ENCODE results near the gene FAH. TPM values are rescaled to one million over a fixed set of nuclear protein-coding genes. Genes with fewer than 3 reads are reported as not detected.
A peak's percentile ranks its signal among the peaks of the same experiment; 100 is the strongest.

The FAH gene
- total RNA-seq, 1 donor = 27.2 TPM

DNA sequence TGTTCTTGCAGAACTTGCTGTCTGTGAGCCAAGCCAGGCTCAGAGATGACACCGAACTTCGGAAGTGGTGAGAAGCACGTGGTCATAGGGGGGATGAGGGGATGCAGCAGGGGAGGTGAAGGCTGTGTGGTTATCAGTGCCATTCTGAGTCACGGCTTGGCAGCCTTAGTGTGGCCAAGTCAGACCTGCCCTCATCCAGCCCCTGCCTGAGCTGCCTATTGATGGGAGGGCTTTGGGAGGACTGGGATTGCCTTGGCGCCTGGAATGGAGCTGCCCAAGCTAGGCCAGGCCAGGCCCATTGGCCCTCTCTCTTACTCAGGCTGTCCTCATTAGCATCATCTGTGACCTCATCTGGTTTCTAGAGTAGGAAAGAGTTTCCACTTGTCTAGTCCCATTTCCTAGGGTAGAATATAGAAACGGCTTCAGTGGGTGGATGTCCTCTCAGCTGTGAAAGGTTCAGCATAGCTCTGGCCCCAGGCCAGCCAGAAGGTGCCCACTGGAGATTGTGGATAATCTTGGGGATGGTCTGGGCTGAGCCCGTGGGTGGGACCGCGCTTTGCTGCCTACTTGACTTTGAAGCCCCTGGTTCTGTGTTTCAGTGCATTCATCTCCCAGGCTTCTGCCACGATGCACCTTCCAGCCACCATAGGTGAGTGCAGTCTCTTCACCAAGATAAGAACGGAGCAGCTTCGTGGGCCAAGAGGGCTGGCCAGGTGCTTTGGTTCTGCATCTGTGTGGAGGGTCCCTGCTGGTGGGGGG, 7.2 kb downstream of the FAH start:
- TF ChIP-seq, protein P1, sequence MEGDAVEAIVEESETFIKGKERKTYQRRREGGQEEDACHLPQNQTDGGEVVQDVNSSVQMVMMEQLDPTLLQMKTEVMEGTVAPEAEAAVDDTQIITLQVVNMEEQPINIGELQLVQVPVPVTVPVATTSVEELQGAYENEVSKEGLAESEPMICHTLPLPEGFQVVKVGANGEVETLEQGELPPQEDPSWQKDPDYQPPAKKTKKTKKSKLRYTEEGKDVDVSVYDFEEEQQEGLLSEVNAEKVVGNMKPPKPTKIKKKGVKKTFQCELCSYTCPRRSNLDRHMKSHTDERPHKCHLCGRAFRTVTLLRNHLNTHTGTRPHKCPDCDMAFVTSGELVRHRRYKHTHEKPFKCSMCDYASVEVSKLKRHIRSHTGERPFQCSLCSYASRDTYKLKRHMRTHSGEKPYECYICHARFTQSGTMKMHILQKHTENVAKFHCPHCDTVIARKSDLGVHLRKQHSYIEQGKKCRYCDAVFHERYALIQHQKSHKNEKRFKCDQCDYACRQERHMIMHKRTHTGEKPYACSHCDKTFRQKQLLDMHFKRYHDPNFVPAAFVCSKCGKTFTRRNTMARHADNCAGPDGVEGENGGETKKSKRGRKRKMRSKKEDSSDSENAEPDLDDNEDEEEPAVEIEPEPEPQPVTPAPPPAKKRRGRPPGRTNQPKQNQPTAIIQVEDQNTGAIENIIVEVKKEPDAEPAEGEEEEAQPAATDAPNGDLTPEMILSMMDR (IDR thresholded peaks at IDR 0.05; ENCODE audit: insufficient read depth, low read depth, low read length) = no peak
- peak; percentile 37 for DNase-seq (ENCODE audit: low read depth)
- H3K4me3 ChIP-seq (ENCODE audit: low read depth, low read length) = no peak overlapping the region

DNA sequence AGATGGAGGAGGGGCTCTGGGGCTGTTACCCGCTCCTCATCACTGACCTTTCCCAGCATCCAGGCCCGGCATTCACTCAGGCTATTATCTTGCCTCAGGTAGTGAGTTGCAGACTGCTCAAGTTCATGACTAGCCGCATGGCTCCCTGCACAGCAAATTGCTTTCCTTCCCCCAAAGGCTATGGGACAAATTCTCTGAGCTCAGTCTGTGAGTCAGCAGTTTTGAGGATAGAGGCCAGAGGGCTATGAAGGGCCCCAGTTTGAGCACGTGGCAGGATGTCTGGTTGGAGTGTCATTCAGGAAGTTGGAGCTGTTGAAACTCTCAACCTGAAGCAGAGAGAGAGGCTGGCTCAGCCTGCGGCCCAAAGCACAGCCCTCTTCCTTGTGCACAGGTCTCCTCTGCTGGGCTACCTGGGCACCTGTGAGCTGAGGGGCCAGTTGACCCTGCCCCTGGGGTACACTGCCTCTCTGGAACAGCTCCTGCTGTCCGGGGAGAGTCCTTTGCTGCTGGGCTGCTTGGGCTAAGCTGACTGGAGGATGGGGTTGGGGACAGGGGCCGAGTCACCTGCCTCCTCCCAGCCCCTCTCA, 7.9 kb downstream of the FAH start:
- H3K4me3 ChIP-seq (ENCODE audit: low read depth, low read length) = no peak overlapping the region
- peak; percentile 95 for DNase-seq (ENCODE audit: low read depth)
- TF ChIP-seq, protein P1 (IDR thresholded peaks at IDR 0.05; ENCODE audit: insufficient read depth, low read depth, low read length) = no peak

DNA sequence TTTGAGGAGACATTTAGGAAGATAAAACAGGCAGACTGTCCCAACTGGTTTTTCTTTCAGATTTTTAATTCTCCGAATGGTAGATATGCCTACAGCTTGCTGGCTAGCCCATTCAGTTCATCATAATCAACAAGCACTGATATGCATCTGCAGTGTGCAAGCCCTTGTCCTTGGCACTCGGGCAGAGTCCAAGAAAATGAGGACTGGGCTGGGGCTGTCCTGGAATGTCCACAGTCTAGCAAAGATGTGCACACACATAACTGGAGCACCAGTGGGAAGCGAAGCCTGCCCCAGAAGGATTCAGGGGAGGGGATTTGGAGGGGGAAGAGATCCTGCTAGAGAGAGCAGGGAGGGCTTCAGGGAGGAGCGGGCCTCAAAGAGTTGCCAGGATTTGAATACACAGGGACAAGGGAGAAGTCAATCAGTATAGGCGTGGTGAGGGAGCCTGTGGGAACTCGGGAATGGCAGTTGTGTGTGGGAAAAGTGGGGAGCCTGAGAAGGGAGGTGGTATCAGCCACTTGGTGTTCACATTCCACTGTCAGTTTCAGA, 8.7 kb downstream of the FAH start:
- no peak for DNase-seq (ENCODE audit: low read depth)
- no peak overlapping the region for H3K4me3 ChIP-seq (ENCODE audit: low read depth, low read length)
- TF ChIP-seq, protein P1 (IDR thresholded peaks at IDR 0.05; ENCODE audit: insufficient read depth, low read depth, low read length) = no peak

DNA sequence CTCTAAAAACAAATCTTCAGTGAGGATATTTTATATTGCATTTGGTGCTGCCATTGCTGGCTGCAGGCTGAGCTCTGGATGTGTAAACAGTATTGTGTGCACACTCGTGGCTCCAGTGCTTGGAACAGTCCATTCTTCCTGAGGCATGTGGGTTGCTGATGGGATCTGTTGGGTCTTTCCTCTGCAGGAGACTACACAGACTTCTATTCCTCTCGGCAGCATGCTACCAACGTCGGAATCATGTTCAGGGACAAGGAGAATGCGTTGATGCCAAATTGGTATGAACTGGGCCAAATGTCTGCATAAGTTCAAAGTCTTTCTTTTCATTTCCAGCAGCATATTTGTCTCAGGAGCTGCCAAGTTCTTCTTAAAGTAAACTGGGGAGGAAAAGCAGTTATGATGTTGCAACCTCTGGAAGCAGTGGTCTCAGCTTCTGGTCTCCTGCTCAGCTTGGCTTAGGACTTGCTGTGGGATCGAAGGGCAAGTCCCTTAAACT, 9.3 kb downstream of the FAH start:
- H3K4me3 ChIP-seq (ENCODE audit: low read depth, low read length) = no peak overlapping the region
- peak; percentile 70 for DNase-seq (ENCODE audit: low read depth)
- TF ChIP-seq, protein P1 (IDR thresholded peaks at IDR 0.05; ENCODE audit: insufficient read depth, low read depth, low read length) = no peak

DNA sequence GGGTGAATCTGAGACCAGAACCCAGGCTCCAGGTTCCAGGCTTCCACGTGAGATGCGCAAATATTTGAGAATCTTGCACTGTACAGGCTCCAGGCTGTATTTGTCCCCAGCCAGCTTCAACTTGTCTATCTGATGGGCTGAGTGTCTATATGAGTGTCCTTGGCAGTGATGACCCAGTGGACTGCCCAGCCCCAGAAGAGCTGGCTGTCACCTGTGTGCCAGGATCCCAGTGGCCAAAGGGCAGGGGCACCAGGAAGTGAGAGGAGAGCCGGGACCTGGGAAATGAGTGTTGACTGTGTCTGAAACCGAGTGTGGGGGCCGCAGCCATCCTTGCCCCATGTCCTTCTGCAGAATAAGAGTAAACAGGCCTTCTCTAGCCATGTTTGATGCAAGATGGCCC, 10.4 kb downstream of the FAH start:
- TF ChIP-seq, protein P1 (IDR thresholded peaks at IDR 0.05; ENCODE audit: insufficient read depth, low read depth, low read length) = no peak
- no peak overlapping the region for H3K4me3 ChIP-seq (ENCODE audit: low read depth, low read length)
- no peak for DNase-seq (ENCODE audit: low read depth)

DNA sequence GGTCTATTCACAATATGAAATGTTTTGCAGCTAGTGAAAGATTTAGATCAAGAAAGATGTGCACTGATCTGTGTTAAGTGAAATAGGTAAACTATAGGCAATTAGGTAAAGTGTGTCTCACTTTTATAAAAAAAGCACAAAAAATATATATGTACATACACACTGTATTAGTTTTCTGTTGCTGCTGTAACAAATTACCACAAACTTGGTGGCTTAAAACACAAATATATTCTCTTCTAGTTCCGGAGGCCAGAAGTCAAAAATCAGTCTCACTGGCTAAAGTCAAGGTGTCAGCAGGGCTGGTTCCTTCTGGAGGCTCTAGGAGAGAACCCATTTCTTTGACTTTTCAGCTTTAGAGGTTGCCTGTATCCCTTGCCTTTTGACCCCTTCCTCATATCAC, 11.1 kb downstream of the FAH start:
- no peak overlapping the region for H3K4me3 ChIP-seq (ENCODE audit: low read depth, low read length)
- DNase-seq (ENCODE audit: low read depth) = no peak
- TF ChIP-seq, protein P1 (IDR thresholded peaks at IDR 0.05; ENCODE audit: insufficient read depth, low read depth, low read length) = no peak

All from fibroblast of villous mesenchyme (primary cell).